HepG2 (cell line): ENCODE results near the gene SRRM1. TPM values are rescaled to one million over a fixed set of nuclear protein-coding genes. Genes with fewer than 3 reads are reported as not detected.

Experiments used
- ELF4 ChIP-seq: sonication (generic); formaldehyde crosslinking; IDR thresholded peaks from 2 replicates; pipeline ENCODE4 v1.5.0; 2020; ENCODE audit warnings: missing genetic modification reagents, mild to moderate bottlenecking, moderate library complexity, borderline replicate concordance
- KAT8 ChIP-seq: IDR thresholded peaks from 2 replicates; pipeline ENCODE4 v1.6.1; 2016; ENCODE audit warnings: missing genetic modification reagents, missing compliant biosample characterization
- SPEN ChIP-seq: sonication (generic); formaldehyde crosslinking; IDR thresholded peaks from 2 replicates; pipeline ENCODE4 v1.5.1; 2020; ENCODE audit warnings: low read depth, mild to moderate bottlenecking, missing genetic modification reagents
- ZGPAT ChIP-seq: IDR thresholded peaks from 2 replicates; pipeline ENCODE4 v1.6.1; 2016; ENCODE audit warnings: mild to moderate bottlenecking
- ZNF710 ChIP-seq: sonication (generic); formaldehyde crosslinking; IDR thresholded peaks from 2 replicates; pipeline ENCODE4 v1.5.0; 2020; ENCODE audit warnings: mild to moderate bottlenecking, missing genetic modification reagents, borderline replicate concordance
- ZNF747 ChIP-seq: sonication (generic); formaldehyde crosslinking; IDR thresholded peaks from 2 replicates; pipeline ENCODE4 v1.8.1; 2023; ENCODE audit warnings: missing genetic modification reagents, mild to moderate bottlenecking, borderline replicate concordance
- ZNF772 ChIP-seq: sonication (generic); formaldehyde crosslinking; IDR thresholded peaks from 2 replicates; pipeline ENCODE4 v1.5.0; 2020; ENCODE audit warnings: mild to moderate bottlenecking, missing genetic modification reagents
- polyA plus RNA-seq, 8 experiments: library from polyadenylated mRNA; depleted of rRNA in 3 of 8; stranded (reverse) in 7 of 8; unstranded in 1 of 8; fragments of >200 nt; fragmentation: Illumina TruSeq in 4 of 8; extraction: Trizol in 4 of 8; gene quantifications; 2 replicates each; pipeline versions ENCODE4 v1.2.1 to v1.2.3, GENCODE V29; 2011 to 2016; ENCODE audit warnings: low read depth in 4 of 8, missing spikeins in 1 of 8, mixed read lengths in 1 of 8; ENCODE audit not compliant: insufficient read depth in 1 of 8
- total RNA-seq, 5 experiments: library from RNA; depleted of rRNA; stranded (reverse); fragments of >200 nt; fragmentation: Illumina TruSeq; extraction: Trizol; gene quantifications; 2 replicates each; pipeline ENCODE4 v1.2.3, GENCODE V29; 2016; ENCODE audit warnings: low read depth in 1 of 5
- TF ChIP-seq, protein P1 (sequence below): sonication (generic); formaldehyde crosslinking; IDR thresholded peaks from 2 replicates; pipeline ENCODE4 v1.5.0; 2020; ENCODE audit warnings: mild to moderate bottlenecking, missing genetic modification reagents, moderate library complexity
- TF ChIP-seq, protein P2 (sequence below): sonication (generic); formaldehyde crosslinking; IDR thresholded peaks from 2 replicates; pipeline ENCODE4 v1.5.1; 2020; ENCODE audit warnings: mild to moderate bottlenecking, moderate library complexity, missing genetic modification reagents

SRRM1 gene
- total and polyA plus RNA-seq, 2 of the 13 experiments (the other 11 are each of a cell fraction or from before 2014, with no cell fraction given), result 31.6 to 44.5 TPM

GRCh38 chr1:24688621-24689195 is 45.6 kb downstream of the SRRM1 start (continued):
- TF ChIP-seq, protein P1, sequence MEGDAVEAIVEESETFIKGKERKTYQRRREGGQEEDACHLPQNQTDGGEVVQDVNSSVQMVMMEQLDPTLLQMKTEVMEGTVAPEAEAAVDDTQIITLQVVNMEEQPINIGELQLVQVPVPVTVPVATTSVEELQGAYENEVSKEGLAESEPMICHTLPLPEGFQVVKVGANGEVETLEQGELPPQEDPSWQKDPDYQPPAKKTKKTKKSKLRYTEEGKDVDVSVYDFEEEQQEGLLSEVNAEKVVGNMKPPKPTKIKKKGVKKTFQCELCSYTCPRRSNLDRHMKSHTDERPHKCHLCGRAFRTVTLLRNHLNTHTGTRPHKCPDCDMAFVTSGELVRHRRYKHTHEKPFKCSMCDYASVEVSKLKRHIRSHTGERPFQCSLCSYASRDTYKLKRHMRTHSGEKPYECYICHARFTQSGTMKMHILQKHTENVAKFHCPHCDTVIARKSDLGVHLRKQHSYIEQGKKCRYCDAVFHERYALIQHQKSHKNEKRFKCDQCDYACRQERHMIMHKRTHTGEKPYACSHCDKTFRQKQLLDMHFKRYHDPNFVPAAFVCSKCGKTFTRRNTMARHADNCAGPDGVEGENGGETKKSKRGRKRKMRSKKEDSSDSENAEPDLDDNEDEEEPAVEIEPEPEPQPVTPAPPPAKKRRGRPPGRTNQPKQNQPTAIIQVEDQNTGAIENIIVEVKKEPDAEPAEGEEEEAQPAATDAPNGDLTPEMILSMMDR (CRISPR knock-in tag), result peak; percentile 94
- 0 out of 2 replicates have a peak, but pooled peaks have one; percentile 33 for TF ChIP-seq ELF4
- TF ChIP-seq ZNF710, result peak; percentile 41; the same call in 1 of the 2 replicates
- TF ChIP-seq ZNF747 (CRISPR knock-in tag), result peak; percentile 62; the same call in 1 of the 2 replicates
- 0 out of 2 replicates have a peak, but pooled peaks have one; percentile 24 for TF ChIP-seq ZGPAT (CRISPR knock-in tag)
- TF ChIP-seq SPEN (CRISPR knock-in tag), result 0 out of 2 replicates have a peak, but pooled peaks have one; percentile 21
- TF ChIP-seq, protein P2, sequence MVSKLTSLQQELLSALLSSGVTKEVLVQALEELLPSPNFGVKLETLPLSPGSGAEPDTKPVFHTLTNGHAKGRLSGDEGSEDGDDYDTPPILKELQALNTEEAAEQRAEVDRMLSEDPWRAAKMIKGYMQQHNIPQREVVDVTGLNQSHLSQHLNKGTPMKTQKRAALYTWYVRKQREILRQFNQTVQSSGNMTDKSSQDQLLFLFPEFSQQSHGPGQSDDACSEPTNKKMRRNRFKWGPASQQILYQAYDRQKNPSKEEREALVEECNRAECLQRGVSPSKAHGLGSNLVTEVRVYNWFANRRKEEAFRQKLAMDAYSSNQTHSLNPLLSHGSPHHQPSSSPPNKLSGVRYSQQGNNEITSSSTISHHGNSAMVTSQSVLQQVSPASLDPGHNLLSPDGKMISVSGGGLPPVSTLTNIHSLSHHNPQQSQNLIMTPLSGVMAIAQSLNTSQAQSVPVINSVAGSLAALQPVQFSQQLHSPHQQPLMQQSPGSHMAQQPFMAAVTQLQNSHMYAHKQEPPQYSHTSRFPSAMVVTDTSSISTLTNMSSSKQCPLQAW (CRISPR knock-in tag), result 0 out of 2 replicates have a peak, but pooled peaks have one; percentile 12
- peak; percentile 50; the same call in 1 of the 2 replicates for TF ChIP-seq KAT8 (CRISPR knock-in tag)
- peak; percentile 47; the same call in 1 of the 2 replicates for TF ChIP-seq ZNF772 (CRISPR knock-in tag)
